Nephron progenitor cell (in vitro differentiated cells): ENCODE data around the gene GART.
"Not testable (repeated sequence)": the region's sequence is repeated elsewhere in the genome, so short reads cannot be mapped to it uniquely, and the experiment has no call there.

Experiments used
- DNase-seq: peaks from one replicate; pipeline ENCODE4 v3.0.0; 2021
- H3K27ac Mint-ChIP-seq: 2 replicates; pipeline ENCODE4 v1.8.0; 2021; ENCODE audit warnings: mild to moderate bottlenecking, moderate library complexity, mixed read lengths
- H3K27me3 Mint-ChIP-seq: 2 replicates; pipeline ENCODE4 v1.8.0; 2021; ENCODE audit warnings: mild to moderate bottlenecking, low read depth, mixed read lengths; ENCODE audit not compliant: poor library complexity
- H3K36me3 Mint-ChIP-seq: 2 replicates; pipeline ENCODE4 v1.8.0; 2021; ENCODE audit warnings: low read depth, mixed read lengths
- H3K4me1 Mint-ChIP-seq: 2 replicates; pipeline ENCODE4 v1.8.0; 2021; ENCODE audit warnings: mixed read lengths
- H3K4me3 Mint-ChIP-seq: 2 replicates; pipeline ENCODE4 v1.8.0; 2021; ENCODE audit warnings: mild to moderate bottlenecking, moderate library complexity, mixed read lengths
- H3K9me3 Mint-ChIP-seq: 2 replicates; pipeline ENCODE4 v1.8.0; 2021; ENCODE audit warnings: mild to moderate bottlenecking, moderate library complexity, mixed read lengths
- TF ChIP-seq, protein P1 (sequence below): fragments of 200-600 bp; sonication (generic); IDR thresholded peaks from 2 replicates; pipeline ENCODE4 v1.5.0; 2021; ENCODE audit warnings: antibody characterized with exemption

GART gene

DNA sequence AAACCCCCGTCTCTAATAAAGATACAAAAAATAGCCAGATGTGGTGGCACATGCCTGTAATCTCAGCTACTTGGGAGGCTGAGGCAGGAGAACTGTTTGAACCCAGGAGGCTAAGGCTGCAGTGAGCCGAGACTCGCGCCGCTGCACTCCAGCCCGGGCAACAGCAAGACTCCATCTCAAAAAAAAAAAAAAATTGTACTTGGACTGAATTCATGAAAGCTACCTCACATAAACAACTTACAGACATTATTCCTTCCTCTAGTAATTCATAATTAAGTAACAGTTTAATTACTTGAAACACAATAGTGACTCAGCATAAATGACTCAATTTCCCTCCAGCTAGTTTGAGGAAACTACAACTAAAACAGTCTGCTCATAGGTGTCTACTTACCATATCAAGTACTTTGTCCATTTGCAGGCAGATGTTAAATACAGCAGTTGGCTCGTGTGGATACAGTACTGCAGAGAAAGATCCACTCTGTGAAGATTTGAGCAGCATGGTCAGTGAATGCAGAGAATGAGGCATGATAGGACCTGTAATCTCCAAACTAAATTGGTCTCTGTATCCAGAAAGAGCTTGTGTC lies 37.1 kb upstream of the GART start:
- Mint-ChIP-seq H3K27me3 (no peaks in the 10 kb centered on the region), H3K4me3 (no peak overlapping the region), H3K4me1 (no peaks in the 10 kb centered on the region), H3K36me3 (peaks cover 43% of the 10 kb centered on the region), H3K27ac (peak overlapping the region; percentile 73), H3K9me3 (no peaks in the 10 kb centered on the region)
- TF ChIP-seq, protein P1, sequence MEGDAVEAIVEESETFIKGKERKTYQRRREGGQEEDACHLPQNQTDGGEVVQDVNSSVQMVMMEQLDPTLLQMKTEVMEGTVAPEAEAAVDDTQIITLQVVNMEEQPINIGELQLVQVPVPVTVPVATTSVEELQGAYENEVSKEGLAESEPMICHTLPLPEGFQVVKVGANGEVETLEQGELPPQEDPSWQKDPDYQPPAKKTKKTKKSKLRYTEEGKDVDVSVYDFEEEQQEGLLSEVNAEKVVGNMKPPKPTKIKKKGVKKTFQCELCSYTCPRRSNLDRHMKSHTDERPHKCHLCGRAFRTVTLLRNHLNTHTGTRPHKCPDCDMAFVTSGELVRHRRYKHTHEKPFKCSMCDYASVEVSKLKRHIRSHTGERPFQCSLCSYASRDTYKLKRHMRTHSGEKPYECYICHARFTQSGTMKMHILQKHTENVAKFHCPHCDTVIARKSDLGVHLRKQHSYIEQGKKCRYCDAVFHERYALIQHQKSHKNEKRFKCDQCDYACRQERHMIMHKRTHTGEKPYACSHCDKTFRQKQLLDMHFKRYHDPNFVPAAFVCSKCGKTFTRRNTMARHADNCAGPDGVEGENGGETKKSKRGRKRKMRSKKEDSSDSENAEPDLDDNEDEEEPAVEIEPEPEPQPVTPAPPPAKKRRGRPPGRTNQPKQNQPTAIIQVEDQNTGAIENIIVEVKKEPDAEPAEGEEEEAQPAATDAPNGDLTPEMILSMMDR: no peak
- no peak for DNase-seq

DNA sequence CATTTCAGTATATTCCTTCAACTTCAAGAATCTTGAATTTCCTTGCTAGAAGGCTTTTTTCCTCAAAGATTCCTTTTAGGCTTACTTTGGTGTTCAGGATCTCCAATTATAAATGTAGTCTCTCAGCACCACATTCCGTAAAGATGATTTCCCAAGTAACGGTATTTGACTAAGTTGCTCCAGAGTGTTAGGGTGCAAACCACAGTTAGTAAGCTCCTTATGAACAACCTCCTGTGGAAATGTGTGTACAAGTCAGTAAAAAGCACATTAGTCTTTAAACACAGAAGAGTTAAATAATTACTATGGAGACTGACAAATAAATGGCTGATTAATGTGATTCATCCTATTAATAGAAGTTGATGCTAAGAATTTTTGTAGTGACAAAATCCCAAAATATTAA lies 36.3 kb upstream of the GART start:
- no peak for DNase-seq

DNA sequence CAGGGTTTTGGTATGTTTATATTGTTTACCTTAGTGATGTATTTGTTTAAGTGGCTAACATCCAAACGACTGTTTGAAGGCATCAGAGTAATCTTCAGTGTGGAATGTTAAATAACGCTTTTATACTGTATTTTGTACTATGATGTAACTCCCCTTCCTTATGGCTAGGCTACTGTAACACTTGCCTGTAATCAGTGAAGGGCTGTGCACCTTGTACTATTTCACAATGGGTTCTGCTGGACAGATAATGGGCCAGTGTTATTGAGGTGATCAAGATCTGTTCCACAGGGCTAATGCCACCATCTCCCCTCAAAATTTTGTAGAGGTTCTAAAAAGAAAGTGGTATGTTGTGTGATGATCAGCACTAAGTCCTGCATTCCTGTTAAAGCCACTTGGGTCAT lies 34.8 kb upstream of the GART start:
- DNase-seq, H3K4me3 Mint-ChIP-seq, H3K9me3 Mint-ChIP-seq, H3K27ac Mint-ChIP-seq, H3K27me3 Mint-ChIP-seq, H3K4me1 Mint-ChIP-seq: not testable (repeated sequence)
- H3K36me3 Mint-ChIP-seq: peaks cover 51% of the 10 kb centered on the region

More for the DNA sequence above, 36.3 kb upstream of the GART start:
- TF ChIP-seq, protein P1: no peak
- peaks cover 50% of the 10 kb centered on the region for H3K36me3 Mint-ChIP-seq
- H3K27me3 Mint-ChIP-seq: no peaks in the 10 kb centered on the region
- no peak overlapping the region for H3K4me3 Mint-ChIP-seq
- H3K27ac Mint-ChIP-seq: no peak overlapping the region
- no peaks in the 10 kb centered on the region for H3K9me3 Mint-ChIP-seq
- H3K4me1 Mint-ChIP-seq: no peaks in the 10 kb centered on the region

DNA sequence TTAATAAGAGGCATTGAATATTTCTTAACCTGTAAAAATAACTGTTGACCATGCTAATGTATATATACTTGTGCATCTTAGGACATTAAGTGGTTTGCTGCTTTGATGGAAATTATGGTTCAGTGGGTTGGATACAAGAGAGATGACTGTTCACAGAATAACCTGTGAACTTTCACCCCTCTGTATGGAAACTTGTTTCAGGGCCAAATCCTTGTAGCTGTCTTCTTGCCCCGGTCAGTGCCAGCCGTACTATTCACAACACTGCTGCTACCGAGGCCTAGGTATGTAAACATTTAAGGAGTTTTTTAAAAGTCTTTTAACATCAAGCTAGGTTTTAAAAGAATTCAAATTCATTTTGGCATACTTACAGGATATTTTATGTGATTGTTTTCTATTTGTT lies 30.4 kb upstream of the GART start:
- DNase-seq: no peak
- TF ChIP-seq, protein P1: no peak
- H3K4me1 Mint-ChIP-seq: no peaks in the 10 kb centered on the region
- no peaks in the 10 kb centered on the region for H3K27me3 Mint-ChIP-seq
- no peaks in the 10 kb centered on the region for H3K9me3 Mint-ChIP-seq
- no peak overlapping the region for H3K27ac Mint-ChIP-seq
- H3K4me3 Mint-ChIP-seq: no peak overlapping the region
- H3K36me3 Mint-ChIP-seq: peaks cover 62% of the 10 kb centered on the region

DNA sequence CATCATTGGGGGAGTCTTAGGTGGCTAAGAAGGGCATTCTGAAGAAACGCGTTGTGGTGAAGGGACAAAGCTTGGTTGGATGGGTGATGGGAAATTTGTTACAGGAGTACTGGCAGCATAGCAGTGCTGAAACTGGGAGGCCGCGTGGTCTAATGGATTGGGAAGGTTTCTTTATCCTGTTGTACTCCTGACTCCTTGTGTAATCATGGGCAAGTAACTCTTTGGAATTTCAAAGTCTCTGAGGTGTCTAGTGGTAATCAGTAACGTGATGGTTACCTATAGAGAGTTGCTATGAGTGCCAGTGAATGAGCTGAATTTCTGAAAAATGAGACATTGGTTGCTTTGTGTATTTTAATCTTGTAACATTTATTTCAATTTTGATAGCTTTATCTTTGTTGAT lies 28.1 kb upstream of the GART start:
- DNase-seq: no peak
- H3K27me3 Mint-ChIP-seq: no peaks in the 10 kb centered on the region
- H3K27ac Mint-ChIP-seq: peak overlapping the region; percentile 88
- TF ChIP-seq, protein P1: no peak
- H3K4me1 Mint-ChIP-seq: no peaks in the 10 kb centered on the region
- H3K4me3 Mint-ChIP-seq: no peak overlapping the region
- peaks cover 60% of the 10 kb centered on the region for H3K36me3 Mint-ChIP-seq
- no peaks in the 10 kb centered on the region for H3K9me3 Mint-ChIP-seq

DNA sequence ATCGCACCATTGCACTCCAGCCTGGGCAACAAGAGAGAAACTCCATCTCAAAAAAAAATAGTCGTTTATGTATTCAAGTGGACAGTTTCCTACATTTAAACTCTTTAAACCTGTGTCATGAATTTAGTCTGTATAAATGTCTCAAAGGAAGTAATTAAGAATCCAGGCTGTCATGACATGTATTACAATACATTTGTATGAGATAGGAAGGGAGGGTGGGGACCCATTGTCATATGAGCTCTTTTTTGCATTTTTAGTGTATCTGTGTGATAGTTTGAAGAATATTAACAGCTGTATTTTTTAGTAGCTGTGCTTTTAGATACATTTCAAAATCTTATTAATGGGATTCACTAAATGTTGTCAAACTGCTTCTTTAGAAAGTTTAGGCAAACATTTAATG lies 26.5 kb upstream of the GART start:
- TF ChIP-seq, protein P1: no peak
- no peak overlapping the region for H3K4me3 Mint-ChIP-seq
- H3K27me3 Mint-ChIP-seq: no peaks in the 10 kb centered on the region
- no peaks in the 10 kb centered on the region for H3K9me3 Mint-ChIP-seq
- H3K36me3 Mint-ChIP-seq: peaks cover 50% of the 10 kb centered on the region
- no peak overlapping the region for H3K27ac Mint-ChIP-seq
- no peak for DNase-seq
- H3K4me1 Mint-ChIP-seq: no peaks in the 10 kb centered on the region
